Endothelial cell of umbilical vein (primary cell): Measurements from ENCODE around the gene NUDT8. TPM values are rescaled to one million over a fixed set of nuclear protein-coding genes. Genes with fewer than 3 reads are reported as not detected.

Experiments
- BruUV-seq: library from RNA; stranded (reverse); fragments of 400-500 nt; replicated peaks from 2 replicates; lab custom pipeline; 2021; lab: Mats Ljungman, UMichigan
- CTCF ChIA-PET: fragments of 300-600, 350-600 bp; sonication (Branson Sonifier 250); formaldehyde crosslinking; loops from one replicate; lab custom pipeline; 2021; ENCODE audit warnings: antibody characterized with exemption, inconsistent platforms; lab: Charles Lee
- POLR2A ChIA-PET: fragments of 300-600, 350-600 bp; sonication (Branson Sonifier 250); formaldehyde crosslinking; loops from one replicate; lab custom pipeline; 2021; ENCODE audit warnings: antibody characterized with exemption, inconsistent platforms; lab: Charles Lee
- DNase-seq: peaks from one replicate; pipeline ENCODE4 v3.0.0-alpha.2; 2011; ENCODE audit warnings: low read depth, low spot score
- FAIRE-seq: peaks from 2 replicates; lab custom pipeline; 2011; peaks lifted over from hg19 to GRCh38; lab: Jason Lieb, UNC
- H2AFZ ChIP-seq: 2 replicates; pipeline ENCODE4 v1.6.0; 2012; ENCODE audit warnings: low read depth, low read length, control low read depth, inconsistent platforms
- H3K27ac ChIP-seq: 2 replicates; pipeline ENCODE4 v1.5.1; 2011; ENCODE audit warnings: low read depth, mild to moderate bottlenecking, control low read depth, low read length, moderate library complexity; ENCODE audit not compliant: insufficient read depth
- H3K27me3 ChIP-seq, 2 experiments: 2 replicates each; pipeline versions ENCODE4 v1.6.0 to v1.6.1; 2011; ENCODE audit warnings: low read length in 2 of 2, mixed read lengths in 1 of 2; ENCODE audit not compliant: control insufficient read depth in 2 of 2, insufficient read depth in 2 of 2
- H3K36me3 ChIP-seq, 2 experiments: 2 replicates in 1 of 2; 3 replicates in 1 of 2; pipeline ENCODE4 v1.5.1; 2011; ENCODE audit warnings: low read length in 2 of 2, mild to moderate bottlenecking in 1 of 2, moderate library complexity in 1 of 2; ENCODE audit not compliant: control insufficient read depth in 2 of 2, insufficient read depth in 2 of 2; ENCODE audit errors: extremely low read depth in 1 of 2
- H3K4me1 ChIP-seq: 3 replicates; pipeline ENCODE4 v1.5.1; 2011; ENCODE audit warnings: mild to moderate bottlenecking, low read length; ENCODE audit not compliant: control insufficient read depth, insufficient read depth; ENCODE audit errors: extremely low read depth
- H3K4me2 ChIP-seq: 2 replicates; pipeline ENCODE4 v1.6.1; 2011; ENCODE audit warnings: low read length, control low read depth, mixed read lengths; ENCODE audit not compliant: insufficient read depth
- H3K4me3 ChIP-seq, 3 experiments: fragments of 200-600 bp in 1 of 3; sonication (generic), shearing (Covaris generic) in 1 of 3; replicated peaks in 1 of 3; 2 replicates each; pipeline ENCODE4 v1.5.1; 2011 to 2016; ENCODE audit warnings: control low read depth in 3 of 3, low read length in 3 of 3, mild to moderate bottlenecking in 2 of 3, inconsistent platforms in 1 of 3, low read depth in 1 of 3, moderate library complexity in 1 of 3; ENCODE audit not compliant: insufficient read depth in 1 of 3
- H3K79me2 ChIP-seq: 2 replicates; pipeline ENCODE4 v1.6.0; 2012; ENCODE audit warnings: low read length, inconsistent platforms; ENCODE audit not compliant: control insufficient read depth, insufficient read depth
- H3K9ac ChIP-seq: replicated peaks from 2 replicates; pipeline ENCODE3; 2011; ENCODE audit warnings: low read length, control low read depth; ENCODE audit not compliant: insufficient read depth; ENCODE audit errors: extremely low read depth
- H3K9me1 ChIP-seq: replicated peaks from 3 replicates; pipeline ENCODE4 v1.6.0; 2011; ENCODE audit warnings: mild to moderate bottlenecking, low read length; ENCODE audit not compliant: control insufficient read depth, insufficient read depth; ENCODE audit errors: extremely low read depth
- H3K9me3 ChIP-seq: replicated peaks from 2 replicates; pipeline ENCODE4 v1.5.1; 2012; ENCODE audit warnings: low read length, inconsistent platforms; ENCODE audit not compliant: control insufficient read depth, insufficient read depth
- H4K20me1 ChIP-seq: replicated peaks from 2 replicates; pipeline ENCODE3; 2011; ENCODE audit warnings: mild to moderate bottlenecking, low read length; ENCODE audit not compliant: control insufficient read depth, insufficient read depth; ENCODE audit errors: extremely low read depth
- EZH2 ChIP-seq: IDR thresholded peaks from 2 replicates; pipeline ENCODE4 v1.6.1; 2012; ENCODE audit warnings: borderline replicate concordance, low read depth, mild to moderate bottlenecking, moderate library complexity, low read length, inconsistent platforms; ENCODE audit not compliant: severe bottlenecking
- GATA2 ChIP-seq: IDR thresholded peaks from 2 replicates; pipeline ENCODE4 v1.7.0; 2011; ENCODE audit warnings: low read depth, mild to moderate bottlenecking, moderate library complexity, mixed read lengths, low read length; ENCODE audit not compliant: insufficient read length, insufficient read depth
- MYC ChIP-seq: IDR thresholded peaks from one replicate; pipeline ENCODE4 v1.6.1; 2011; ENCODE audit warnings: mild to moderate bottlenecking, low read depth, low read length
- POLR2A ChIP-seq: IDR thresholded peaks from 2 replicates; pipeline ENCODE4 v1.6.1; 2012; ENCODE audit warnings: low read depth, mild to moderate bottlenecking, control low read depth, low read length
- POLR2AphosphoS5 ChIP-seq: IDR thresholded peaks from 2 replicates; pipeline ENCODE4 v1.6.1; 2012; ENCODE audit warnings: low read depth, mild to moderate bottlenecking, control low read depth, low read length, moderate library complexity; ENCODE audit not compliant: insufficient read depth
- dilution Hi-C: fragments of 300-500 bp; cut with MboI; formaldehyde crosslinking; loops from one replicate; pipeline ENCODE4 v1.15.0; 2019; ENCODE audit warnings: low sequenced_read_pairs; ENCODE audit not compliant: extremely low pct_ligation_motif_present
- intact Hi-C: fragments of 100-400 bp; cut with micrococcal nuclease; formaldehyde crosslinking; loops from one replicate; pipeline ENCODE4 v1.10.0; 2022
- polyA plus RNA-seq, 4 experiments: library from polyadenylated mRNA; depleted of rRNA in 3 of 4; stranded (reverse) in 3 of 4; unstranded in 1 of 4; fragments of >200 nt; gene quantifications; 2 replicates each; pipeline versions ENCODE4 v1.2.1 to v1.2.3, GENCODE V29; 2011 to 2012; ENCODE audit warnings: missing spikeins in 1 of 4
- total RNA-seq: library from RNA; stranded (reverse); gene quantifications from 2 replicates; pipeline ENCODE4 v1.2.3, GENCODE V29; 2021
- TF ChIP-seq, protein P1 (sequence below), 2 donors: IDR thresholded peaks; 1 replicate in 1 of 2; 2 replicates in 1 of 2; pipeline ENCODE4 v1.5.1; 2011; ENCODE audit warnings: low read length in 2 of 2, mild to moderate bottlenecking in 2 of 2, moderate library complexity in 2 of 2, control low read depth in 1 of 2, inconsistent platforms in 1 of 2, low read depth in 1 of 2; ENCODE audit not compliant: insufficient read depth in 1 of 2; ENCODE audit errors: extremely low read depth in 1 of 2
- TF ChIP-seq, protein P2 (sequence below): IDR thresholded peaks from 2 replicates; pipeline ENCODE4 v1.6.1; 2011; ENCODE audit not compliant: insufficient read depth, insufficient read length

NUDT8 gene
- total and polyA plus RNA-seq, 2 donors (not counting 3 experiments of a cell fraction or from before 2014, with no cell fraction given), result 14.1 to 20.4 TPM

DNA sequence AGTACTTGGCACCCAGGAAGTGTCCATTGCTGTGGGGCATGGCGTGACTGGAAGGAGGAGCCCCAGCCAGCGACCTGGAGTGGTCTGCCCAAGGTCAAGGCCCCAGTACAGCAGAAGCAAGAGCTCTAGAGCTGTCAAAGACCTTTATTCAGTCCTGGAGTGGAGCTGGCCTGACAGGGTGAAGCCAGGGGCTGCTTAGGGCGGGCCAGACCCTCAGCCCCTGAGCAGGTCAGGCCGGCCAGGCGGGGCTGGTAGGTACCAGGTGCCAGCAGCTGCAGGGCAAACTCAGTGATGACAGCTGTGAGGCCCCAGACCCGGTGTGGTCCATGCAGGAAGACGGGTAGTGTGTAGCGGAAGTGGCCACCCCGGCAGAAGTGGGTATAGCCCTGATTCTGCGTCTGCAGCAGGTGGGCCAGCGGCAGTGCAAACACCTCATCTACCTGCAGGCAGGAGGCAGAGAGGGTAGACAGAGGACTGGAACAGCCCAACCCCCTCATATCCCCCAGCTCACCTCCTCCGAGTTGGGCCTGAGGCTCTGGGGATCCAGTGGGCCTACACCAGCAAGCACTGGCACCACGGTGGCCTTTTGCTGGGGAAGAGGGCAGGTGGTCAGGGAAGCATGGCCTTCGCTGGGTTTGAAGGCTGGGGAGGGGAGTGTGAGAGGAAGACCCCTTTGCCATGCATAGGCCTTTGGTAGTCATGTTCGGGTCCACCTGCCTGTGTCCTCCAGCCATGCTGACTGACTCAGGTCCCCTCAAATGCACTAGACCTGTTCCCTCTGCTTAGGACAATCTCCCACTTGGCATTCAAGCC, 1.7 kb downstream of the NUDT8 start:
- Histone ChIP-seq H3K9ac (no peak overlapping the region), H3K27me3 (no peaks in the 10 kb centered on the region), H3K9me3 (no peaks in the 10 kb centered on the region), H3K4me1 (peaks cover 4% of the 10 kb centered on the region), H3K4me2 (no peak overlapping the region), H3K9me1 (no peaks in the 10 kb centered on the region), H4K20me1 (no peaks in the 10 kb centered on the region), H2AFZ (no peak overlapping the region), H3K4me3 (no peak overlapping the region), H3K36me3 (no peaks in the 10 kb centered on the region), H3K79me2 (no peaks in the 10 kb centered on the region), H3K27ac (no peak overlapping the region)
- dilution Hi-C loops (no loop called here), intact Hi-C loops (loop anchor here (10.0 kb wide), 1 partner anchor 783 kb away; the partner anchor contains the start of gene RCE1)
- TF ChIP-seq, protein P1, sequence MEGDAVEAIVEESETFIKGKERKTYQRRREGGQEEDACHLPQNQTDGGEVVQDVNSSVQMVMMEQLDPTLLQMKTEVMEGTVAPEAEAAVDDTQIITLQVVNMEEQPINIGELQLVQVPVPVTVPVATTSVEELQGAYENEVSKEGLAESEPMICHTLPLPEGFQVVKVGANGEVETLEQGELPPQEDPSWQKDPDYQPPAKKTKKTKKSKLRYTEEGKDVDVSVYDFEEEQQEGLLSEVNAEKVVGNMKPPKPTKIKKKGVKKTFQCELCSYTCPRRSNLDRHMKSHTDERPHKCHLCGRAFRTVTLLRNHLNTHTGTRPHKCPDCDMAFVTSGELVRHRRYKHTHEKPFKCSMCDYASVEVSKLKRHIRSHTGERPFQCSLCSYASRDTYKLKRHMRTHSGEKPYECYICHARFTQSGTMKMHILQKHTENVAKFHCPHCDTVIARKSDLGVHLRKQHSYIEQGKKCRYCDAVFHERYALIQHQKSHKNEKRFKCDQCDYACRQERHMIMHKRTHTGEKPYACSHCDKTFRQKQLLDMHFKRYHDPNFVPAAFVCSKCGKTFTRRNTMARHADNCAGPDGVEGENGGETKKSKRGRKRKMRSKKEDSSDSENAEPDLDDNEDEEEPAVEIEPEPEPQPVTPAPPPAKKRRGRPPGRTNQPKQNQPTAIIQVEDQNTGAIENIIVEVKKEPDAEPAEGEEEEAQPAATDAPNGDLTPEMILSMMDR (IDR thresholded peaks at IDR 0.05; ENCODE audit: extremely low read depth in 1 of 2, insufficient read depth in 1 of 2, low read depth in 1 of 2, low read length in 2 of 2), result no peak
- TF ChIP-seq MYC (no peak), GATA2 (no peak), POLR2AphosphoS5 (no peak), EZH2 (no peak), POLR2A (no peak)
- TF ChIP-seq, protein P2, sequence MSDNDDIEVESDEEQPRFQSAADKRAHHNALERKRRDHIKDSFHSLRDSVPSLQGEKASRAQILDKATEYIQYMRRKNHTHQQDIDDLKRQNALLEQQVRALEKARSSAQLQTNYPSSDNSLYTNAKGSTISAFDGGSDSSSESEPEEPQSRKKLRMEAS, result no peak
- CTCF ChIA-PET, result interaction anchor here (0.8 to 6.6 kb wide), 10 partner anchors 13 to 164 kb away, joined by 3 to 98 read pairs (median 8); no protein-coding TSS in a partner anchor
- FAIRE-seq (no peak), DNase-seq (no peak)
- POLR2A ChIA-PET, result no interaction called here
- BruUV-seq, result no TSS peak
